DMS53 treated with DMSO at 0.1 percent for 48 hours (cell line): ENCODE results near the gene ADGRL2.

Experiments used
- DNase-seq: peaks from one replicate; lab custom pipeline; 2025; ENCODE audit not compliant: unreplicated experiment; lab: John Stamatoyannopoulos, UW

Gene ADGRL2

GRCh38 chr1:81800695-81801650 is at the start of gene ADGRL2:
Gene ADGRL2 (plus strand): TSS chr1:81800934. CDS start chr1:81836985, 36,051 bp downstream.
- DNase-seq = peak; percentile 87

- DNase-seq = no peak
These were observed 47.9 kb upstream of the ADGRL2 start for GRCh38 chr1:81752840-81753239.

GRCh38 chr1:81754424-81754823 is 46.3 kb upstream of the ADGRL2 start:
- no peak for DNase-seq

- no peak for DNase-seq
These were observed 43.9 kb upstream of the ADGRL2 start for GRCh38 chr1:81756872-81757271.

DNA sequence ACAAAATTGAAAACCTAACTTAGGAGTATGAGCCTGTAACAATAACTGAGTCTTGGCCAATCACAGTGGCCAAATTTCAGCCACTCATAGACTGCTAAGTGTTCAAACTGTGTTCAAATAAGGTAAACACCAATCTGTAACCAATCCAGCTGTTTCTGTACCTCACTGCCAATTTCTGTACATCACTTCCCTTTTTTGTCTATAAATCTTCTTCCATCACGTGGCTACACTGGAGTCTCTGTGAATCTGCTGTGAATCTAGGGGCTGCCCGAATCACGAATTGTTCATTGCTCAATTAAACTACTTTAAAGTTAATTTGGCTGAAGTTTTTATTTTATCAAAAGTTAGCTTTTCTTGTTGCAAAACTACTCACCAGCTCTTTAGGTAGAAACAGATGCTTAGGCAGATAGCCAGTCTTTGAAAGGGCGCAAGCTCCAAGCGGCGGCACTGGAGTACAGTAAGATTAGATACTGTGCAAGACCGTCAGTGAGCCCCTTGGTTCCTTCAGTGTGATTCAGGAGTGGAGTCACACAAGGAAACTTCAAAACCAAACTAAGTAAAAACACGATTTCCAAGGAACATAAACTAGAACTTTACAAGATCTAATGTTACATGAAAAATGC is 43.2 kb upstream of the ADGRL2 start:
- DNase-seq = no peak

- DNase-seq = no peak
These were observed 42.6 kb upstream of the ADGRL2 start for GRCh38 chr1:81758181-81758580.

DNA sequence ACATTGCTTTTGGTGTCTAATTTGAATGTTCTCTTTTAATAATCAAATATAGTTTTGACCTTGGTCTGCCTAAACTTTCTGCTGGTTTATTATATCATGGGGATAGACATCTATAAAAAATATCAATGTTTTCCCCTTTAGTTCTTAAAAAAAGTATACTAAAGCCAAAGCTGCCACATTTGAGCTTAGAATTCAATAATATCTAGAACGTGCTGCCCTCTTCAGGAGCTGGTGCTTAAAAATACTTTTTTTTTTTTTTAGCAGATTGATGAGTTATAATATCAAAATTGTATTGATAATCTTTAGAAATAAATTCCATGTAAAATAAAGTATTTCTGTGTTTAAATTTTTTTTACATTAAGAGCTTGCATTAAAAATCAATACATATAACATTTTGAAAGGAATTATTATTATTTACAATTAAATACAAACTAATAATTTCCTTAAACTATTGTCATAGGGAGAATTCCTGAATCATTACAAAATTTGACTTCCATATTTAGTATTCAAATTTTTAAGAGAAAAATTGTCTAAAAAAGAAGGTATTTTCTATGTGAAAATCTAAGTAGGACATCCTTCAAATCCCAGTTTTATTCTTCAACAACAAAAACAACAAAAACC is 40.1 kb upstream of the ADGRL2 start:
- DNase-seq = no peak

GRCh38 chr1:81775510-81775909 is 25.2 kb upstream of the ADGRL2 start:
- peak; percentile 51 for DNase-seq

- peak; percentile 61 for DNase-seq
These were observed 19.9 kb upstream of the ADGRL2 start for GRCh38 chr1:81780705-81781454.

- DNase-seq = no peak
These were observed 19.0 kb upstream of the ADGRL2 start for GRCh38 chr1:81781749-81782148.

DNA sequence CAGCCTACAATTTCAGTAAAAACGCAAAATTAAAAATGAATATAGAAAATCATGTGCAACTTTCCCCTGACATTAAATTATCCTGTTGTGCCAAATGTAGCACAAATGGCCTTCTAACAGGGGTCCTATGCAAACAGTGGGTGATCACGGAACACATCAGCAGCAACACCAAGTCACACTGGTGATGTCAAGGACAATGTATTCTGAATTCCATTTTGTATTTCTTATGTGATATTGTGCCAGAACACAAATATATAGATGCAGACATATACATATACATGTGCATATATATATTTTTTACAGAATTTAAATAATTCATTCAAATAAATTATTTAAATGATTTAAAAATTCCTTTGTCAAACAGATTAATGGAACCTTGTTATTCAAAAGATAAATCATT is 8.6 kb upstream of the ADGRL2 start:
- no peak for DNase-seq

DNA sequence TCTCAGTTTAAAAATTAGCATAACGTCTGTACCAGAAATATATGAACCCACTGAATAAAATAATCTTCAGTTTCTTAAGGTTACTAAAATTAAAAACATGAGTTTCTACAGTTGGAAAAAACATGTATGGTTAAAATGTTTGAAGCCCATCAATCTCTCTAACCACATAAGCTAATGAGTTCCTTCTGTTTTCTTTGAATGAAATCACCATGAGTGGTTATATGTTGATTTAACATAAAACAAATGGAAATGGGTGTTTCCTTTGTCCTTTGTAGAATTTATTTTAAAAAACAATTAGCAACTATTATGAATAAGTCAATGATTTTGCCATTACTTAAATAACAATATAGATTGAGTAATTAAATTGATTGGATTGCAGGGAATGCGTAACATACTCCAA is 3.0 kb upstream of the ADGRL2 start:
- no peak for DNase-seq

GRCh38 chr1:81799939-81800694 is 617 bp upstream of the ADGRL2 start:
- DNase-seq = peak; percentile 51

GRCh38 chr1:81801651-81802456 is 1.1 kb downstream of the ADGRL2 start:
- peak; percentile 70 for DNase-seq

- DNase-seq = peak; percentile 70
These were observed 1.6 kb downstream of the ADGRL2 start for GRCh38 chr1:81802457-81802706.

GRCh38 chr1:81802707-81803430 is 2.1 kb downstream of the ADGRL2 start:
- DNase-seq = peak; percentile 34

DNA sequence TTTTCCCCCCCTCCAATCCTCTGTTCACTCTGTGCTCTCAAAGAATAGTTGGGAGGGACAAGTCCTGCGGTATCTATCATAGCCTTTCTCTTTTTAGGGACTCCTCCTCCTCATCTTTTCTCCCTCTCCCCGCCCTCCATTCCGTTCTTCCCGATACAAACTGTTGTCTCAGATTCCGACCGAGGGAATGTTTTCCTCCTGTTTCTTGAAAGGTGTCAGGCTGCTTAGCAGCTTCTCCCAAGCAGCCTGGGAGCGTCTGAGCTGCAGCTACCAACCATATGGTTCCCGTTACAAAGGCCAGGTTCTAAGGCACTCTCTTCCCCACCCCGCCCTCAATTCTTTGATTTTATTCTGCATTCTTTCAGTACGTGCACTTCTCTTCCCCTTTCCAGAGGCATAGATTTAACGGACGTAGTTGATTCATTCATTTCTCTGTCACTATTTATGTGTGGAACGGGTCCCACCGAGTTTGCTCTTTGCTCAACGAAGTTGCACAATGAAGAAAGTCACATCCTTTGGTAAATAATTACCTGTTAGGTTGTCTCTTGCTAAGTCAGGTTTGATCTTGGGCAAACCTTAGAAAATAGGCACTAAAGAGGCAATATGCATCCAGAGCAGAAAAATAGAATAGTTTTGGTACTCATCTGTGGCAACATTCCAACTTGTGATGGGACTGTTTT is 2.8 kb downstream of the ADGRL2 start:
- no peak for DNase-seq

GRCh38 chr1:81804312-81804711 is 3.6 kb downstream of the ADGRL2 start:
- DNase-seq = no peak
